Measurements from ENCODE around the gene CDC34.

CDC34 gene

GRCh38 chr19:547836-548720, 16.5 kb downstream of the CDC34 start:
- H3K4me3 ChIP-seq (ENCODE audit: low read depth, low read length) = no peak overlapping the region
- no peak for TF ChIP-seq CTCF (IDR thresholded peaks at IDR 0.05; ENCODE audit: insufficient read depth, low read depth, low read length, missing control alignments)
- no peak for DNase-seq (ENCODE audit: low read depth)

- DNase-seq (ENCODE audit: low read depth) = no peak
- no peak overlapping the region for H3K4me3 ChIP-seq (ENCODE audit: low read depth, low read length)
- TF ChIP-seq CTCF (IDR thresholded peaks at IDR 0.05; ENCODE audit: insufficient read depth, low read depth, low read length, missing control alignments) = no peak
Observed at GRCh38 chr19:548886-549830, 17.6 kb downstream of the CDC34 start.

- no peak overlapping the region for H3K4me3 ChIP-seq (ENCODE audit: low read depth, low read length)
- no peak for DNase-seq (ENCODE audit: low read depth)
- no peak for TF ChIP-seq CTCF (IDR thresholded peaks at IDR 0.05; ENCODE audit: insufficient read depth, low read depth, low read length, missing control alignments)
Observed at GRCh38 chr19:554817-555216, 23.3 kb downstream of the CDC34 start.

GRCh38 chr19:555474-555808, 23.9 kb downstream of the CDC34 start:
- TF ChIP-seq CTCF (IDR thresholded peaks at IDR 0.05; ENCODE audit: insufficient read depth, low read depth, low read length, missing control alignments) = no peak

GRCh38 chr19:556611-557382, 25.2 kb downstream of the CDC34 start:
- no peak overlapping the region for H3K4me3 ChIP-seq (ENCODE audit: low read depth, low read length)
- no peak for DNase-seq (ENCODE audit: low read depth)
- TF ChIP-seq CTCF (IDR thresholded peaks at IDR 0.05; ENCODE audit: insufficient read depth, low read depth, low read length, missing control alignments) = no peak

More at GRCh38 chr19:555474-555808, 23.9 kb downstream of the CDC34 start:
- no peak overlapping the region for H3K4me3 ChIP-seq (ENCODE audit: low read depth, low read length)
- DNase-seq (ENCODE audit: low read depth) = no peak

- no peak overlapping the region for H3K4me3 ChIP-seq (ENCODE audit: low read depth, low read length)
- no peak for TF ChIP-seq CTCF (IDR thresholded peaks at IDR 0.05; ENCODE audit: insufficient read depth, low read depth, low read length, missing control alignments)
- no peak for DNase-seq (ENCODE audit: low read depth)
Observed at GRCh38 chr19:558770-559439, 27.3 kb downstream of the CDC34 start.
